ENCODE measurements around the gene EFL1. TPM values are rescaled to one million over a fixed set of nuclear protein-coding genes. Genes with fewer than 3 reads are reported as not detected.

EFL1 gene
- total RNA-seq, 2 experiments from 2014 or later, result 25.1 to 25.7 TPM

- BruUV-seq (replicated peaks), result no TSS peak
- ChIA-PET POLR2A (interaction anchor here (0.7 to 1.2 kb wide), 3 partner anchors 11 to 681 kb away, joined by 3 to 5 read pairs (median 3); no protein-coding TSS in a partner anchor), CTCF (ENCODE audit: unreplicated experiment) (no interaction called here)
- no peak overlapping the region for H3K4me3 ChIP-seq (ENCODE audit: low read depth, low read length, poor library complexity, severe bottlenecking)
- TF ChIP-seq CTCF (conservative IDR thresholded peaks at IDR 0.05; ENCODE audit: low read length) (no peak), EZH2phosphoT487 (IDR thresholded peaks at IDR 0.05; ENCODE audit: borderline replicate concordance, low read depth, low read length) (no peak)
- DNase-seq (ENCODE audit: low spot score), result no peak
- H4K20me1 ChIP-seq (ENCODE audit: insufficient read depth, low read length), result no peaks in the 10 kb centered on the region
- H3K79me2 ChIP-seq (ENCODE audit: insufficient read depth, low read depth, low read length), result no peaks in the 10 kb centered on the region
- H3K27ac ChIP-seq (ENCODE audit: low read depth, low read length, poor library complexity, severe bottlenecking), result no peak overlapping the region
- H2AFZ ChIP-seq (ENCODE audit: low read length), result no peak overlapping the region
- no peak overlapping the region for H3K4me2 ChIP-seq (ENCODE audit: low read length)
- peaks cover 48% of the 10 kb centered on the region for H3K36me3 ChIP-seq (ENCODE audit: insufficient read depth, low read length)
- H3K4me1 ChIP-seq (ENCODE audit: insufficient read depth, low read length, poor library complexity, severe bottlenecking), result no peaks in the 10 kb centered on the region
- intact Hi-C loops (cut with micrococcal nuclease; ENCODE audit: unreplicated experiment), result no loop called here
- H3K9me2 ChIP-seq (ENCODE audit: insufficient read depth, low read length), result no peaks in the 10 kb centered on the region
- no peaks in the 10 kb centered on the region for H3K9me3 ChIP-seq (ENCODE audit: low read length)
Measured at GRCh38 chr15:82158811-82159210, 103.7 kb downstream of the EFL1 start.

GRCh38 chr15:82150645-82151044, 111.9 kb downstream of the EFL1 start:
- TF ChIP-seq EZH2phosphoT487 (IDR thresholded peaks at IDR 0.05; ENCODE audit: borderline replicate concordance, low read depth, low read length), result no peak
- TF ChIP-seq CTCF (conservative IDR thresholded peaks at IDR 0.05; ENCODE audit: low read length), result no peak
- CTCF ChIA-PET (ENCODE audit: unreplicated experiment), result no interaction called here
- no peak for DNase-seq (ENCODE audit: low spot score)
- BruUV-seq (replicated peaks), result no TSS peak
- H3K79me2 ChIP-seq (ENCODE audit: insufficient read depth, low read depth, low read length), result no peaks in the 10 kb centered on the region
- H3K4me3 ChIP-seq (ENCODE audit: low read depth, low read length, poor library complexity, severe bottlenecking), result no peak overlapping the region
- H3K9me3 ChIP-seq (ENCODE audit: low read length), result no peaks in the 10 kb centered on the region
- H3K4me2 ChIP-seq (ENCODE audit: low read length), result no peak overlapping the region
- H3K27ac ChIP-seq (ENCODE audit: low read depth, low read length, poor library complexity, severe bottlenecking), result no peak overlapping the region
- no peak overlapping the region for H2AFZ ChIP-seq (ENCODE audit: low read length)
- intact Hi-C loops (cut with micrococcal nuclease; ENCODE audit: unreplicated experiment), result no loop called here
- POLR2A ChIA-PET, result no interaction called here
- no peaks in the 10 kb centered on the region for H4K20me1 ChIP-seq (ENCODE audit: insufficient read depth, low read length)
- no peaks in the 10 kb centered on the region for H3K4me1 ChIP-seq (ENCODE audit: insufficient read depth, low read length, poor library complexity, severe bottlenecking)
- no peaks in the 10 kb centered on the region for H3K9me2 ChIP-seq (ENCODE audit: insufficient read depth, low read length)
- peaks cover 29% of the 10 kb centered on the region for H3K36me3 ChIP-seq (ENCODE audit: insufficient read depth, low read length)

GRCh38 chr15:82146990-82147461, 115.5 kb downstream of the EFL1 start:
- ChIA-PET POLR2A (interaction anchor here (0.7 kb wide), 1 partner anchor 46 kb away, joined by 5 read pairs; no protein-coding TSS in a partner anchor), CTCF (ENCODE audit: unreplicated experiment) (no interaction called here)
- no peaks in the 10 kb centered on the region for H3K4me1 ChIP-seq (ENCODE audit: insufficient read depth, low read length, poor library complexity, severe bottlenecking)
- TF ChIP-seq CTCF (conservative IDR thresholded peaks at IDR 0.05; ENCODE audit: low read length) (no peak), EZH2phosphoT487 (IDR thresholded peaks at IDR 0.05; ENCODE audit: borderline replicate concordance, low read depth, low read length) (no peak)
- peaks cover 22% of the 10 kb centered on the region; the same call in 1 of the 2 replicates for H3K36me3 ChIP-seq (ENCODE audit: insufficient read depth, low read length)
- intact Hi-C loops (cut with micrococcal nuclease; ENCODE audit: unreplicated experiment), result no loop called here
- no TSS peak for BruUV-seq (replicated peaks)
- no peaks in the 10 kb centered on the region for H3K9me2 ChIP-seq (ENCODE audit: insufficient read depth, low read length)
- no peak overlapping the region for H3K27ac ChIP-seq (ENCODE audit: low read depth, low read length, poor library complexity, severe bottlenecking)
- H3K9me3 ChIP-seq (ENCODE audit: low read length), result no peaks in the 10 kb centered on the region
- no peak overlapping the region for H3K4me3 ChIP-seq (ENCODE audit: low read depth, low read length, poor library complexity, severe bottlenecking)
- no peak overlapping the region for H3K4me2 ChIP-seq (ENCODE audit: low read length)
- H3K79me2 ChIP-seq (ENCODE audit: insufficient read depth, low read depth, low read length), result no peaks in the 10 kb centered on the region
- H2AFZ ChIP-seq (ENCODE audit: low read length), result no peak overlapping the region
- H4K20me1 ChIP-seq (ENCODE audit: insufficient read depth, low read length), result no peaks in the 10 kb centered on the region
- no peak for DNase-seq (ENCODE audit: low spot score)

Data from OCI-LY7 (cell line).